Fibroblast of lung (primary cell): ENCODE measurements around the gene TBX10.

ENCODE experiments used
- EZH2 ChIP-seq: IDR thresholded peaks from 2 replicates; pipeline ENCODE4 v1.5.1; 2012; ENCODE audit warnings: low read length, control low read depth, mild to moderate bottlenecking; ENCODE audit errors: missing control alignments
- TF ChIP-seq, protein P1 (sequence below), 2 donors: IDR thresholded peaks in 1 of 2; conservative IDR thresholded peaks in 1 of 2; 1 replicate in 1 of 2; 2 replicates in 1 of 2; pipeline ENCODE4 v1.5.1; 2011 to 2012; ENCODE audit warnings: low read length in 2 of 2, control low read depth in 1 of 2, inconsistent platforms in 1 of 2, low read depth in 1 of 2, mild to moderate bottlenecking in 1 of 2

DNA sequence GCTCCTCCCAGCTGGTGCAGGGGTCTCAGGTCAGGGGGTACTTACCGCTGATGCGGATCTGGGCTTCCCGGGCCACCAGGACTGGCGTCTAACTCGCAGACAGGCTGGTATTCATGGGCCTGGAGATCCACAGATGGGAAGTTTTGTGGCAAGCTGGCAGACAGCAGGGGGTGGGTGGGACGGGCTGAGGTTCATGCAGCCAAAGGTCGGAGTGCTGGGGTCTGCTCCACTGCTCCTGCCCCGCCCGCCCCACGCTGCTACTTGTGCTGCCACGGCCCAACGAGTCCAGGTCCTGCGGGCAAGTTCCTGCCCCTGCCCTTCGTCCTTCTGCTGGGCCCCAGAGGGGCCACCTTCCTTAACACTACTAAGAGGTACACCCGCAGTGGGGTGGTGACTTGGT lies 7.9 kb upstream of the TBX10 start:
- TF ChIP-seq, protein P1, sequence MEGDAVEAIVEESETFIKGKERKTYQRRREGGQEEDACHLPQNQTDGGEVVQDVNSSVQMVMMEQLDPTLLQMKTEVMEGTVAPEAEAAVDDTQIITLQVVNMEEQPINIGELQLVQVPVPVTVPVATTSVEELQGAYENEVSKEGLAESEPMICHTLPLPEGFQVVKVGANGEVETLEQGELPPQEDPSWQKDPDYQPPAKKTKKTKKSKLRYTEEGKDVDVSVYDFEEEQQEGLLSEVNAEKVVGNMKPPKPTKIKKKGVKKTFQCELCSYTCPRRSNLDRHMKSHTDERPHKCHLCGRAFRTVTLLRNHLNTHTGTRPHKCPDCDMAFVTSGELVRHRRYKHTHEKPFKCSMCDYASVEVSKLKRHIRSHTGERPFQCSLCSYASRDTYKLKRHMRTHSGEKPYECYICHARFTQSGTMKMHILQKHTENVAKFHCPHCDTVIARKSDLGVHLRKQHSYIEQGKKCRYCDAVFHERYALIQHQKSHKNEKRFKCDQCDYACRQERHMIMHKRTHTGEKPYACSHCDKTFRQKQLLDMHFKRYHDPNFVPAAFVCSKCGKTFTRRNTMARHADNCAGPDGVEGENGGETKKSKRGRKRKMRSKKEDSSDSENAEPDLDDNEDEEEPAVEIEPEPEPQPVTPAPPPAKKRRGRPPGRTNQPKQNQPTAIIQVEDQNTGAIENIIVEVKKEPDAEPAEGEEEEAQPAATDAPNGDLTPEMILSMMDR (conservative IDR thresholded peaks at IDR 0.05 in 1 of 2, IDR thresholded peaks at IDR 0.05 in 1 of 2; ENCODE audit: low read depth in 1 of 2, low read length in 2 of 2) = no peak
- TF ChIP-seq EZH2 = no peak
